Stomach (tissue), 9 donors: Measurements from ENCODE around the gene IPO9. TPM values are rescaled to one million over a fixed set of nuclear protein-coding genes. Genes with fewer than 3 reads are reported as not detected.

Experiments
- DNase-seq, 2 donors: peaks; one replicate each; pipeline versions ENCODE4 v3.0.0 to v3.0.0-alpha.2; 2013 to 2019
- H3K27ac ChIP-seq, 5 donors: fragments of 200-600 bp in 4 of 5; sonication (generic) in 4 of 5; one replicate each; pipeline ENCODE4 v1.5.1; 2013 to 2019; ENCODE audit warnings: mild to moderate bottlenecking in 1 of 5, moderate library complexity in 1 of 5
- H3K27me3 ChIP-seq, 3 donors: fragments of 200-600 bp; sonication (generic); one replicate each; pipeline ENCODE4 v1.5.1; 2017 to 2019; ENCODE audit warnings: mixed run types in 1 of 3
- H3K36me3 ChIP-seq, 4 donors: fragments of 200-600 bp; sonication (generic); 1 replicate in 3 of 4; 2 replicates in 1 of 4; pipeline ENCODE4 v1.5.1; 2016 to 2019
- H3K4me1 ChIP-seq, 4 donors: fragments of 200-600 bp; sonication (generic); one replicate each; pipeline ENCODE4 v1.5.1; 2016 to 2019
- H3K4me3 ChIP-seq, 4 donors: fragments of 200-600 bp; sonication (generic) in 3 of 4; one replicate each; pipeline ENCODE4 v1.5.1; 2016 to 2019; ENCODE audit warnings: mild to moderate bottlenecking in 1 of 4
- H3K9me3 ChIP-seq, 4 donors: fragments of 200-600 bp; sonication (generic); one replicate each; pipeline ENCODE4 v1.5.1; 2016 to 2019
- CTCF ChIP-seq, 7 experiments: fragments of 450-650 bp in 4 of 7; fragments of 200-600 bp in 3 of 7; sonication (generic) in 3 of 7; IDR thresholded peaks; one replicate each; pipeline ENCODE4 v1.5.1; 2016 to 2019; ENCODE audit warnings: antibody characterized with exemption in 7 of 7, control low read depth in 2 of 7, mild to moderate bottlenecking in 1 of 7
- EP300 ChIP-seq: sonication (generic); formaldehyde crosslinking; IDR thresholded peaks from one replicate; pipeline ENCODE4 v1.6.1; 2017; ENCODE audit warnings: antibody characterized with exemption
- POLR2A ChIP-seq, 4 donors: fragments of 450-650 bp; IDR thresholded peaks; one replicate each; pipeline ENCODE4 v1.6.1; 2016; ENCODE audit warnings: antibody characterized with exemption in 4 of 4, control low read depth in 2 of 4, mild to moderate bottlenecking in 1 of 4, moderate library complexity in 1 of 4
- POLR2AphosphoS5 ChIP-seq, 3 donors: sonication (generic); formaldehyde crosslinking; IDR thresholded peaks; one replicate each; pipeline ENCODE4 v1.6.1; 2016; ENCODE audit warnings: antibody characterized with exemption in 3 of 3
- WGBS, 5 donors: extraction: QIAGEN DNeasy Blood & Tissue Kit in 3 of 5; methylation state at CpG; one replicate each; pipeline versions ENCODE4 v1.1.5 to v1.1.7; 2013 to 2018; 5-methylcytosine and 5-hydroxymethylcytosine counted together
- intact Hi-C: fragments of 100-400 bp; cut with DNase I; formaldehyde crosslinking; loops from one replicate; pipeline ENCODE4 v1.15.1; 2023; ENCODE audit warnings: low total_unique reads
- polyA plus RNA-seq, 3 donors: library from polyadenylated mRNA; stranded (reverse); fragments of 200-250 nt; gene quantifications; one replicate each; pipeline ENCODE4 v1.2.3, GENCODE V29; 2013
- total RNA-seq, 5 donors: library from RNA; depleted of rRNA; stranded (reverse); fragments of >200 nt; gene quantifications; one replicate each; pipeline versions ENCODE4 v1.1.0 to v1.2.3, GENCODE V29; 2014 to 2016
- donor health status: healthy with polysubstance abuse.
- donor health status: Bipolar disorder and iron deficiency.
- donor health status: healthy.

Gene IPO9
- total and polyA plus RNA-seq, 8 donors = 5.2 to 27.9 (median 12.1) TPM

GRCh38 chr1:201881617-201882016 is 52.7 kb downstream of the IPO9 start:
- intact Hi-C loops = no loop called here
- H3K4me1 ChIP-seq = peaks cover 7 to 45% (median 24%) of the 10 kb centered on the region in 4 donors
- TF ChIP-seq CTCF (IDR thresholded peaks at IDR 0.05) (no peak), EP300 (no peak), POLR2AphosphoS5 (IDR thresholded peaks at IDR 0.05) (no peak), POLR2A (IDR thresholded peaks at IDR 0.05) (no peak)
- WGBS, 5 donors = 70 to 87% (median 79%) methylated on average over 1 of the region's 1 CpG
- no peak overlapping the region for H3K27ac ChIP-seq
- peaks cover 0 to 5% (median under 1%) of the 10 kb centered on the region in 4 donors for H3K36me3 ChIP-seq
- no peaks in the 10 kb centered on the region for H3K9me3 ChIP-seq
- no peaks in the 10 kb centered on the region for H3K27me3 ChIP-seq
- no peak overlapping the region for H3K4me3 ChIP-seq
- DNase-seq = peak in 1 of 2 donors; percentile 1

- intact Hi-C loops = no loop called here
- DNase-seq = peak in 1 of 2 donors; percentile 41
- Histone ChIP-seq H3K27me3 (no peaks in the 10 kb centered on the region), H3K4me3 (no peak overlapping the region), H3K36me3 (no peaks in the 10 kb centered on the region), H3K9me3 (no peaks in the 10 kb centered on the region), H3K27ac (peak overlapping the region in 1 of 5 donors; percentile 57), H3K4me1 (peaks cover 7 to 45% (median 24%) of the 10 kb centered on the region in 4 donors)
- TF ChIP-seq POLR2AphosphoS5 (IDR thresholded peaks at IDR 0.05) (peak in 1 of 3 donors; percentile 27), CTCF (IDR thresholded peaks at IDR 0.05) (no peak)
- WGBS, 5 donors = 57 to 73% (median 61%) methylated on average over 2 of the region's 2 CpGs
These were observed 53.7 kb downstream of the IPO9 start for GRCh38 chr1:201882665-201883132.

- H3K36me3 ChIP-seq = no peaks in the 10 kb centered on the region
- peaks cover 0 to 3% (median 0%) of the 10 kb centered on the region in 3 donors for H3K27me3 ChIP-seq
- intact Hi-C loops = no loop called here
- no peak overlapping the region for H3K4me3 ChIP-seq
- DNase-seq = peak in 1 of 2 donors; percentile 1
- H3K27ac ChIP-seq = no peak overlapping the region
- no peaks in the 10 kb centered on the region for H3K9me3 ChIP-seq
- WGBS, 5 donors = 68 to 79% (median 73%) methylated on average over 3 of the region's 3 CpGs
- H3K4me1 ChIP-seq = peaks cover 10 to 45% (median 24%) of the 10 kb centered on the region in 4 donors
- no peak for TF ChIP-seq EP300
- TF ChIP-seq CTCF (IDR thresholded peaks at IDR 0.05) = no peak
- TF ChIP-seq POLR2A (IDR thresholded peaks at IDR 0.05) = no peak
- no peak for TF ChIP-seq POLR2AphosphoS5 (IDR thresholded peaks at IDR 0.05)
These were observed 54.3 kb downstream of the IPO9 start for GRCh38 chr1:201883266-201883665.

- no peaks in the 10 kb centered on the region for H3K9me3 ChIP-seq
- H3K27ac ChIP-seq = no peak overlapping the region
- 25 to 44% (median 29%) methylated on average over 5 to 7 of the region's 7 CpGs for WGBS, 5 donors
- H3K4me3 ChIP-seq = no peak overlapping the region
- H3K4me1 ChIP-seq = peaks cover 11 to 44% (median 25%) of the 10 kb centered on the region in 4 donors
- H3K36me3 ChIP-seq = no peaks in the 10 kb centered on the region
- intact Hi-C loops = no loop called here
- peaks cover 0 to 9% (median 0%) of the 10 kb centered on the region in 3 donors for H3K27me3 ChIP-seq
- DNase-seq = peak in 1 of 2 donors; percentile 16
- TF ChIP-seq CTCF (IDR thresholded peaks at IDR 0.05) (no peak), EP300 (no peak), POLR2AphosphoS5 (IDR thresholded peaks at IDR 0.05) (no peak), POLR2A (IDR thresholded peaks at IDR 0.05) (no peak)
These were observed 54.8 kb downstream of the IPO9 start for GRCh38 chr1:201883786-201884185.
